ENCODE data around the gene ERICH4.
"Not testable (repeated sequence)": the region's sequence is repeated elsewhere in the genome, so short reads cannot be mapped to it uniquely, and the experiment has no call there.

Gene ERICH4

DNA sequence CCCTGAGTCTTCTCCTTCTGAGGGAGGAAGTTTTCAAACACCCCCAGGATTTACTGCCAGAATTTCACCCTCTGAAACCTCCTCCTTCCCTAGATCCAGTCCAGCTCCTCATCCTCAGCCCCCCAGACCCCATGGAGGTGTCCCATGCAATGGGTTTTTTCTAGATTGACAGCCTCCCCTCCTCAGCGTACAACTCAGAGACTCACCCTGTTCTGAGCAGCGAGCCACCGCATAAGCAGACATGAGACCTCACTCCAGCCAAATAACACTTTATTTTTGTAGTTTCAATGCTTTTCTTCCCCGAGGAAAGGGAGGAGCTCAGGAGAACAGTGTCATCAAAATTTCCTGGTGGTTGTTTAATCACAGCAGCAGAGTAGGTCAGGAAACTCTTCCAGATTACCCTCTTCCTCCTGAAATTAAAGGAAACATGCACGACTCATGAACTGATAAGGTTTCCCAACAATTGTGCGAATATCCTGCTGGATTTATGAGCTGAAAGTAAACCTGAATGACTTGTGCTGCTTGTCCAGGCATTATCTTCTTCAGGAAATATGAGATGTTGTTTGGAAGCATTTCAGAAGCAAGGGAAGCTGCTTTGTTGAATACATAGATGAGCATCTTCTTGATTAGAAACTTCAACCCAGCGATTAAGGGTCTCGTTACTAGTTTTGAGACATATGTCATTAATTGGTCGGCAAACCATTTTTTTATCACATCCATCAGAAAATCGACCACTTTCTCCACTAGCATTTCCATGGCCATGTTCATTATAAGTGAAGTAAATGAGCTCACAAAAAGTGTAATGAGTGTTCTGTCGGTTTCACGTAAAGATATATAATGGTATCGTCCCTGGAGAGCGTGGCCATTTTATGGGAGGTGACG lies 36.2 kb downstream of the ERICH4 start:
- H3K4me3 ChIP-seq (ENCODE audit: low read depth, low read length) = no peak overlapping the region
- H3K27ac ChIP-seq (ENCODE audit: low read depth, low read length) = no peak overlapping the region
- no peaks in the 10 kb centered on the region for H3K79me2 ChIP-seq (ENCODE audit: control insufficient read depth, insufficient read depth, low read length, unreplicated experiment)
- H3K4me1 ChIP-seq (ENCODE audit: control insufficient read depth, insufficient read depth, low read length, unreplicated experiment) = no peaks in the 10 kb centered on the region
- peaks cover 24% of the 10 kb centered on the region for H3K27me3 ChIP-seq (ENCODE audit: insufficient read depth, low read length)
- no peaks in the 10 kb centered on the region for H3K36me3 ChIP-seq (ENCODE audit: insufficient read depth, low read length)
- no peak overlapping the region for H2AFZ ChIP-seq (ENCODE audit: low read length, unreplicated experiment)

DNA sequence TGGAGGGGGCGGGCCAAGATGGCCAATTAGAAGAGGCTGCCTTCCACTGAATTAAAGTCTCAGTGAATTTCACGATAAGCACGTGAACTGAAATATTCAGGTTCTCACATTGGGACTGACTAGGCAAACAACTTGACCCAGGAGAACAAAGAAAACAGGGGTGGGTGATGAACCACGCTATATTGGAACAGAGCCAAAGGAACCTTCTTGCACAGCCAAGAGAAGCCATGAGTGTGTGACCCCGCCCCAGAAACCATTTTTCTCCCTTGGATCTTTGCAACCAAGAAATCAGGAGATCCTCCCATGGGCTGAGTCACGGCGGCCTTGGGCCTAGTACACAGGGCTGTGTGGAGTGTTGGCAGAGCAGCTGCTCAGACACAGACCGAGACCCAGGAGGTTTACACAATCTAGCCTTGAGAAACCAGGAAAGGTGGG lies 36.8 kb downstream of the ERICH4 start:
- peaks cover 29% of the 10 kb centered on the region for H3K27me3 ChIP-seq (ENCODE audit: insufficient read depth, low read length)
- no peak overlapping the region for H3K4me3 ChIP-seq (ENCODE audit: low read depth, low read length)
- no peak overlapping the region for H2AFZ ChIP-seq (ENCODE audit: low read length, unreplicated experiment)
- no peak overlapping the region for H3K27ac ChIP-seq (ENCODE audit: low read depth, low read length)
- no peaks in the 10 kb centered on the region for H3K36me3 ChIP-seq (ENCODE audit: insufficient read depth, low read length)
- H3K79me2 ChIP-seq (ENCODE audit: control insufficient read depth, insufficient read depth, low read length, unreplicated experiment) = no peaks in the 10 kb centered on the region
- H3K4me1 ChIP-seq (ENCODE audit: control insufficient read depth, insufficient read depth, low read length, unreplicated experiment) = no peaks in the 10 kb centered on the region

DNA sequence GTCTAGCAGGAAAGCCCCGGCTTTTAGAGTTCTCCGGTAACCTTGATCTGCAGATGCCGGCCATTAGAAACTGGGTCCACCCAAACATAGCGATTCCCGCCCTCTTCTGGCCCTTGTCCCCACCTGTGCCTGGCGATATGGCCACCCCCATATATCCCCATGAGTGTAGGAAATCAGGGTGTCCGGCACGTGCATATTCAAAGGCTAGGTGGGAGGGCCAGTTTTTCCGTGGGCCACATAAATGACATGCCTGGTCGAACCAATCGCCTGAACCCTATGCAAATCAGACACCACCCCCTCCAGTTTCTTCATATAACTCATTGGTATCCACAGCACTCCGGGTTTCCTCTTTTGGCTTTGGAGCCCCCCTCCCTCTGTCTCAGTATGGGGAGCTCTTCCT lies 37.4 kb downstream of the ERICH4 start:
- H3K4me1 ChIP-seq (ENCODE audit: control insufficient read depth, insufficient read depth, low read length, unreplicated experiment) = no peaks in the 10 kb centered on the region
- H3K4me3 ChIP-seq (ENCODE audit: low read depth, low read length) = no peak overlapping the region
- no peaks in the 10 kb centered on the region for H3K36me3 ChIP-seq (ENCODE audit: insufficient read depth, low read length)
- no peak overlapping the region for H3K27ac ChIP-seq (ENCODE audit: low read depth, low read length)
- H3K79me2 ChIP-seq (ENCODE audit: control insufficient read depth, insufficient read depth, low read length, unreplicated experiment) = no peaks in the 10 kb centered on the region
- H2AFZ ChIP-seq (ENCODE audit: low read length, unreplicated experiment) = no peak overlapping the region
- H3K27me3 ChIP-seq (ENCODE audit: insufficient read depth, low read length) = peaks cover 29% of the 10 kb centered on the region

GRCh38 chr19:41484822-41485221 lies 41.9 kb downstream of the ERICH4 start:
- Histone ChIP-seq H3K27ac (ENCODE audit: low read depth, low read length) (no peak overlapping the region), H3K4me3 (ENCODE audit: low read depth, low read length) (no peak overlapping the region), H3K27me3 (ENCODE audit: insufficient read depth, low read length) (peaks cover 25% of the 10 kb centered on the region)

GRCh38 chr19:41486953-41487352 lies 44.0 kb downstream of the ERICH4 start:
- H3K4me3 ChIP-seq (ENCODE audit: low read depth, low read length); H3K36me3 ChIP-seq (ENCODE audit: insufficient read depth, low read length); H3K79me2 ChIP-seq (ENCODE audit: control insufficient read depth, insufficient read depth, low read length, unreplicated experiment); H3K27ac ChIP-seq (ENCODE audit: low read depth, low read length); H2AFZ ChIP-seq (ENCODE audit: low read length, unreplicated experiment); H3K4me1 ChIP-seq (ENCODE audit: control insufficient read depth, insufficient read depth, low read length, unreplicated experiment): not testable (repeated sequence)
- H3K27me3 ChIP-seq (ENCODE audit: insufficient read depth, low read length) = peaks cover 22% of the 10 kb centered on the region

More at GRCh38 chr19:41484822-41485221, 41.9 kb downstream of the ERICH4 start:
- Histone ChIP-seq H3K79me2 (ENCODE audit: control insufficient read depth, insufficient read depth, low read length, unreplicated experiment) (no peaks in the 10 kb centered on the region), H2AFZ (ENCODE audit: low read length, unreplicated experiment) (no peak overlapping the region), H3K4me1 (ENCODE audit: control insufficient read depth, insufficient read depth, low read length, unreplicated experiment) (no peaks in the 10 kb centered on the region), H3K36me3 (ENCODE audit: insufficient read depth, low read length) (no peaks in the 10 kb centered on the region)

GRCh38 chr19:41492843-41493242 lies 49.9 kb downstream of the ERICH4 start:
- no peak overlapping the region for H2AFZ ChIP-seq (ENCODE audit: low read length, unreplicated experiment)
- no peaks in the 10 kb centered on the region for H3K36me3 ChIP-seq (ENCODE audit: insufficient read depth, low read length)
- H3K27ac ChIP-seq (ENCODE audit: low read depth, low read length) = no peak overlapping the region
- H3K79me2 ChIP-seq (ENCODE audit: control insufficient read depth, insufficient read depth, low read length, unreplicated experiment) = no peaks in the 10 kb centered on the region
- H3K4me1 ChIP-seq (ENCODE audit: control insufficient read depth, insufficient read depth, low read length, unreplicated experiment) = no peaks in the 10 kb centered on the region
- no peak overlapping the region for H3K4me3 ChIP-seq (ENCODE audit: low read depth, low read length)
- peaks cover 10% of the 10 kb centered on the region for H3K27me3 ChIP-seq (ENCODE audit: insufficient read depth, low read length)

Measured in ACC112 (cell line).